ENCODE measurements around the gene MR1. TPM values are rescaled to one million over a fixed set of nuclear protein-coding genes. Genes with fewer than 3 reads are reported as not detected.

MR1 gene
- total and polyA plus RNA-seq, 2 donors (not counting 1 experiment from before 2014, with no cell fraction given) = 41.6 to 42.1 TPM

GRCh38 chr1:181016563-181016962 lies 17.2 kb upstream of the MR1 start:
- peaks cover 2% of the 10 kb centered on the region for H3K4me1 ChIP-seq (ENCODE audit: control insufficient read depth, extremely low read depth, insufficient read depth, low read length)
- H3K27me3 ChIP-seq (ENCODE audit: control insufficient read depth, insufficient read depth, low read length) = no peaks in the 10 kb centered on the region
- no peaks in the 10 kb centered on the region for H3K9me3 ChIP-seq (ENCODE audit: control insufficient read depth, insufficient read depth, low read depth, low read length)
- no peak overlapping the region for H2AFZ ChIP-seq (ENCODE audit: low read length)
- no peak overlapping the region for H3K4me3 ChIP-seq (replicated peaks in 1 of 4; ENCODE audit: control extremely low read depth in 1 of 4, insufficient read depth in 1 of 4, low read depth in 3 of 4, low read length in 4 of 4)
- H3K36me3 ChIP-seq (ENCODE audit: control insufficient read depth, insufficient read depth, low read length) = no peaks in the 10 kb centered on the region
- no peak overlapping the region for H3K4me2 ChIP-seq (ENCODE audit: extremely low read depth, insufficient read depth, low read length)
- H3K9ac ChIP-seq (ENCODE audit: insufficient read depth, low read length) = no peak overlapping the region
- H3K79me2 ChIP-seq (ENCODE audit: control insufficient read depth, insufficient read depth, low read length) = peaks cover 72% of the 10 kb centered on the region
- no peaks in the 10 kb centered on the region for H4K20me1 ChIP-seq (ENCODE audit: control insufficient read depth, extremely low read depth, insufficient read depth, low read length)
- TF ChIP-seq EZH2 (IDR thresholded peaks at IDR 0.05; ENCODE audit: low read length, missing control alignments) = no peak
- no peak for TF ChIP-seq CTCF (conservative IDR thresholded peaks at IDR 0.05 in 1 of 2, IDR thresholded peaks at IDR 0.05 in 1 of 2; ENCODE audit: low read depth in 1 of 2, low read length in 2 of 2)
- no peak overlapping the region for H3K27ac ChIP-seq (ENCODE audit: insufficient read depth, low read length)
- no peak for DNase-seq (ENCODE audit: low read depth in 2 of 2)

GRCh38 chr1:181018901-181019681 lies 14.7 kb upstream of the MR1 start:
- no peak overlapping the region for H3K27ac ChIP-seq (ENCODE audit: insufficient read depth, low read length)
- H3K79me2 ChIP-seq (ENCODE audit: control insufficient read depth, insufficient read depth, low read length) = peaks cover 66% of the 10 kb centered on the region
- H3K4me2 ChIP-seq (ENCODE audit: extremely low read depth, insufficient read depth, low read length) = no peak overlapping the region
- H2AFZ ChIP-seq (ENCODE audit: low read length) = no peak overlapping the region
- H3K36me3 ChIP-seq (ENCODE audit: control insufficient read depth, insufficient read depth, low read length) = no peaks in the 10 kb centered on the region
- no peak for TF ChIP-seq CTCF (conservative IDR thresholded peaks at IDR 0.05 in 1 of 2, IDR thresholded peaks at IDR 0.05 in 1 of 2; ENCODE audit: low read depth in 1 of 2, low read length in 2 of 2)
- no peak for TF ChIP-seq EZH2 (IDR thresholded peaks at IDR 0.05; ENCODE audit: low read length, missing control alignments)
- H3K27me3 ChIP-seq (ENCODE audit: control insufficient read depth, insufficient read depth, low read length) = no peaks in the 10 kb centered on the region
- no peak for DNase-seq (ENCODE audit: low read depth in 2 of 2)
- no peaks in the 10 kb centered on the region for H3K9me3 ChIP-seq (ENCODE audit: control insufficient read depth, insufficient read depth, low read depth, low read length)
- no peak overlapping the region for H3K4me3 ChIP-seq (replicated peaks in 1 of 4; ENCODE audit: control extremely low read depth in 1 of 4, insufficient read depth in 1 of 4, low read depth in 3 of 4, low read length in 4 of 4)
- no peaks in the 10 kb centered on the region for H4K20me1 ChIP-seq (ENCODE audit: control insufficient read depth, extremely low read depth, insufficient read depth, low read length)
- H3K9ac ChIP-seq (ENCODE audit: insufficient read depth, low read length) = no peak overlapping the region
- no peaks in the 10 kb centered on the region for H3K4me1 ChIP-seq (ENCODE audit: control insufficient read depth, extremely low read depth, insufficient read depth, low read length)

- peak overlapping the region; percentile 76 for H3K27ac ChIP-seq (ENCODE audit: insufficient read depth, low read length)
Observed at GRCh38 chr1:181021159-181021558, 12.6 kb upstream of the MR1 start.

More at GRCh38 chr1:181021159-181021558, 12.6 kb upstream of the MR1 start:
- Histone ChIP-seq H3K27me3 (ENCODE audit: control insufficient read depth, insufficient read depth, low read length) (no peaks in the 10 kb centered on the region), H3K79me2 (ENCODE audit: control insufficient read depth, insufficient read depth, low read length) (peaks cover 49% of the 10 kb centered on the region), H3K9ac (ENCODE audit: insufficient read depth, low read length) (no peak overlapping the region), H3K4me2 (ENCODE audit: extremely low read depth, insufficient read depth, low read length) (peak overlapping the region; percentile 77), H3K36me3 (ENCODE audit: control insufficient read depth, insufficient read depth, low read length) (no peaks in the 10 kb centered on the region), H4K20me1 (ENCODE audit: control insufficient read depth, extremely low read depth, insufficient read depth, low read length) (no peaks in the 10 kb centered on the region), H3K4me3 (replicated peaks in 1 of 4; ENCODE audit: control extremely low read depth in 1 of 4, insufficient read depth in 1 of 4, low read depth in 3 of 4, low read length in 4 of 4) (peak overlapping the region; percentile 47 to 98 (median 87)), H3K9me3 (ENCODE audit: control insufficient read depth, insufficient read depth, low read depth, low read length) (no peaks in the 10 kb centered on the region), H3K4me1 (ENCODE audit: control insufficient read depth, extremely low read depth, insufficient read depth, low read length) (no peaks in the 10 kb centered on the region), H2AFZ (ENCODE audit: low read length) (no peak overlapping the region)
- no peak for DNase-seq (ENCODE audit: low read depth in 2 of 2)
- TF ChIP-seq EZH2 (IDR thresholded peaks at IDR 0.05; ENCODE audit: low read length, missing control alignments) = no peak
- no peak for TF ChIP-seq CTCF (conservative IDR thresholded peaks at IDR 0.05 in 1 of 2, IDR thresholded peaks at IDR 0.05 in 1 of 2; ENCODE audit: low read depth in 1 of 2, low read length in 2 of 2)
